T-cell (primary cell): Measurements from ENCODE around the gene MRPL42. TPM values are rescaled to one million over a fixed set of nuclear protein-coding genes. Genes with fewer than 3 reads are reported as not detected.

Experiments
- ATAC-seq, 4 experiments: fragments of 200-7000 bp in 3 of 4; fragments of 150-1000 bp in 1 of 4; cut with Tn5 transposase; replicated peaks in 1 of 4; 1 replicate in 3 of 4; 2 replicates in 1 of 4; pipeline ENCODE4 v1.10.0; 2021; ENCODE audit warnings: moderate library complexity in 3 of 4, mild to moderate bottlenecking in 2 of 4, moderate number of reproducible peaks in 1 of 4
- CTCF ChIA-PET, 2 donors: fragments of 300-600 bp; sonication (Branson Sonifier 250); formaldehyde crosslinking; loops; one replicate each; lab custom pipeline; 2022; ENCODE audit warnings: antibody characterized with exemption in 2 of 2; lab: Charles Lee
- POLR2A ChIA-PET, 2 donors: fragments of 300-600 bp; sonication (Branson Sonifier 250); formaldehyde crosslinking; loops; one replicate each; lab custom pipeline; 2022; ENCODE audit warnings: antibody characterized with exemption in 2 of 2; lab: Charles Lee
- DNase-seq, 35 experiments: peaks; one replicate each; pipeline versions ENCODE4 v3.0.0 to v3.0.0-alpha.2; 2013 to 2023
- H3K27ac ChIP-seq: one replicate; pipeline ENCODE4 v1.5.1; 2013; ENCODE audit warnings: low read length
- H3K27me3 ChIP-seq, 2 experiments: replicated peaks in 1 of 2; 1 replicate in 1 of 2; 2 replicates in 1 of 2; pipeline versions ENCODE4 v1.6.1 to v1.7.0; 2013; ENCODE audit warnings: low read length in 1 of 2, mixed read lengths in 1 of 2; ENCODE audit not compliant: control insufficient read depth in 2 of 2, insufficient read depth in 2 of 2; ENCODE audit errors: extremely low read depth in 1 of 2
- H3K36me3 ChIP-seq, 2 donors: 1 replicate in 1 of 2; 2 replicates in 1 of 2; pipeline versions ENCODE4 v1.6.1 to v1.7.0; 2013; ENCODE audit warnings: low read length in 1 of 2; ENCODE audit not compliant: control insufficient read depth in 2 of 2, insufficient read depth in 1 of 2; ENCODE audit errors: extremely low read depth in 1 of 2
- H3K4me1 ChIP-seq, 2 experiments: 1 replicate in 1 of 2; 2 replicates in 1 of 2; pipeline versions ENCODE4 v1.6.1 to v1.7.0; 2013; ENCODE audit warnings: low read length in 2 of 2, mixed read lengths in 1 of 2; ENCODE audit not compliant: insufficient read depth in 2 of 2, control insufficient read depth in 1 of 2; ENCODE audit errors: extremely low read depth in 1 of 2
- H3K4me3 ChIP-seq, 2 donors: 1 replicate in 1 of 2; 2 replicates in 1 of 2; pipeline versions ENCODE4 v1.5.1 to v1.7.0; 2013; ENCODE audit warnings: mild to moderate bottlenecking in 2 of 2, low read length in 1 of 2, moderate library complexity in 1 of 2; ENCODE audit not compliant: control insufficient read depth in 1 of 2; ENCODE audit errors: extremely low read depth in 1 of 2
- H3K9me3 ChIP-seq: 2 replicates; pipeline ENCODE4 v1.7.0; 2013
- H3K27ac Mint-ChIP-seq, 2 donors: one replicate each; pipeline ENCODE4 v1.8.0; 2020 to 2021; ENCODE audit warnings: mild to moderate bottlenecking in 2 of 2, mixed read lengths in 2 of 2
- H3K27me3 Mint-ChIP-seq, 2 donors: one replicate each; pipeline ENCODE4 v1.8.0; 2021 to 2022; ENCODE audit warnings: mixed read lengths in 2 of 2
- H3K36me3 Mint-ChIP-seq: one replicate; pipeline ENCODE4 v1.8.0; 2021; ENCODE audit warnings: mixed read lengths
- H3K4me1 Mint-ChIP-seq, 3 donors: one replicate each; pipeline ENCODE4 v1.8.0; 2020 to 2022; ENCODE audit warnings: mixed read lengths in 3 of 3, mild to moderate bottlenecking in 1 of 3
- H3K4me3 Mint-ChIP-seq, 3 donors: one replicate each; pipeline ENCODE4 v1.8.0; 2020 to 2022; ENCODE audit warnings: mild to moderate bottlenecking in 3 of 3, mixed read lengths in 3 of 3, moderate library complexity in 3 of 3
- H3K9me3 Mint-ChIP-seq, 3 donors: one replicate each; pipeline ENCODE4 v1.8.0; 2020 to 2022; ENCODE audit warnings: mixed read lengths in 3 of 3
- WGBS: methylation state at CpG from one replicate; pipeline ENCODE4 v1.1.5; 2013; ENCODE audit warnings: missing lambda C conversion rate; ENCODE audit not compliant: insufficient coverage; 5-methylcytosine and 5-hydroxymethylcytosine counted together
- total RNA-seq, 35 experiments: library from RNA in 6 of 35; stranded (reverse) in 6 of 35; fragments of 120-200 nt in 1 of 35; gene quantifications; one replicate each; pipeline versions ENCODE4 v1.2.1 to v1.2.4 and lab custom pipeline; 2013 to 2026

MRPL42 gene
- total RNA-seq, 5 donors from 2014 or later (not counting 1 experiment from before 2014, with no cell fraction given) = 35.1 to 46.7 (median 40.4) TPM

DNA sequence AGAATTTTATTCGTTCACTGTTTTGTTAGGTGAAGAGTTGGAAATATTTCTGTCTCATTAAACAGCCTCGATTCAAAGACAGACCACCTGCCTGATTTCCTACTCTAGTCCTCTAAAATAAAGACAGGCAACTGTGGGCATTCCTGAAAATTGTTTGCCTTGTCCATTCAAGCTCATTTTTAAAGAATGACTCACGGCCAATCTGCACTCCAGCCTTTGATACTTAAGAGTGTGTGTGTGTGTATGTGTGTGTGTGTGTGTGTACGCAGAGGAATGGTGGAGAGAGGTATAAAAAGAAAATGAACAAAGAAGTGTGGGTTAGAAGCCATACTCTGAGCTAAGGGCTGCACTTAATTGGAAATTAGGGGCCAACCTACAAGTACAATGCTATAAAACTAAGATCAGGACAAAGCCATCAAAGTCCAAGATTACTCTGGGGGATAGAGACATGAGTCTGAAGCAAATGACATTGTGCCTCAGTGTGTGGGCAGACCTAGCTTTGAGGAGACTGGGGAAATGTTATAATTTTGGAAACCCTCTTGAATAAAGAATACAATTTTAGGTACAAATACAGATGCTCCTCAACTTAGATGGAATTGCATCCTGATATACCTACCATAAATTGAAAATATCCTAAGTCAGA is 59.6 kb downstream of the MRPL42 start:
- ChIA-PET POLR2A (no interaction called here), CTCF (interaction anchor here (0.6 to 0.9 kb wide), 4 partner anchors 21 to 574 kb away, joined by 3 to 7 read pairs (median 5); no protein-coding TSS in a partner anchor)
- peaks cover 6 to 12% of the 10 kb centered on the region in 2 donors for H3K27me3 Mint-ChIP-seq
- H3K4me3 Mint-ChIP-seq = no peak overlapping the region
- Histone ChIP-seq H3K36me3 (no peaks in the 10 kb centered on the region), H3K4me3 (no peak overlapping the region), H3K4me1 (peaks cover 0 to 3% of the 10 kb centered on the region in 2 experiments), H3K27ac (no peak overlapping the region), H3K27me3 (peaks cover 0 to 12% of the 10 kb centered on the region in 2 experiments), H3K9me3 (no peaks in the 10 kb centered on the region)
- no peaks in the 10 kb centered on the region for H3K36me3 Mint-ChIP-seq
- no peak overlapping the region for H3K27ac Mint-ChIP-seq
- 80% methylated on average over 2 of the region's 4 CpGs for WGBS
- peaks cover 9 to 16% (median 15%) of the 10 kb centered on the region in 3 donors for H3K4me1 Mint-ChIP-seq
- ATAC-seq (no peak), DNase-seq (no peak)
- H3K9me3 Mint-ChIP-seq = no peaks in the 10 kb centered on the region

DNA sequence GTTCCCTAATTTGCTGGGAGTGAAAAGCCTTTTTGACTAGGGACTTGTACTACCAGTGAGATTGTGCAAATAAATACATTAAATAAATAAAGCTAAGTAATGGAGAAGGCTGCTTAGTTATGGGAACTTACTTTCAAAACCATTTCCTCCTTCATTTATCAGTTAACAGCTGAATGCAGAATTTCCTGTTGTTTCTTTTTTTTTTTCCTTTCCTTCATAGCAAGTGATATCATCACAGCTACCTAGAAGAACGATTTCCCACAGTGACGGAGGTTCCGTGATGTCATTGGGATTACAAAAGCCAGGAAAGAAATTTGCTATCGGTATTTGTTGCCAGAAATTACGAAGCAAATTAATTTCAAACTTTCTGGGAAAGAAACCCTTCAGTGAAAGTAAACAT is 63.0 kb downstream of the MRPL42 start:
- H3K36me3 ChIP-seq = no peaks in the 10 kb centered on the region
- H3K9me3 ChIP-seq = no peaks in the 10 kb centered on the region
- H3K27me3 Mint-ChIP-seq = peaks cover 3 to 4% of the 10 kb centered on the region in 2 donors
- peaks cover 0 to 3% of the 10 kb centered on the region in 2 experiments for H3K4me1 ChIP-seq
- H3K4me3 Mint-ChIP-seq = peak overlapping the region in 1 of 3 donors; percentile 14
- peak in 1 of 4 experiments; percentile 20 for ATAC-seq
- ChIA-PET CTCF (interaction anchor here (0.5 to 0.7 kb wide), 3 partner anchors 27 to 607 kb away, joined by 3 to 8 read pairs (median 3); no protein-coding TSS in a partner anchor), POLR2A (interaction anchor here (0.6 to 0.7 kb wide), 2 partner anchors 136 to 225 kb away, joined by 4 read pairs; no protein-coding TSS in a partner anchor)
- H3K4me1 Mint-ChIP-seq = peaks cover 9 to 17% (median 17%) of the 10 kb centered on the region in 3 donors
- H3K36me3 Mint-ChIP-seq = no peaks in the 10 kb centered on the region
- peaks cover 0 to 3% of the 10 kb centered on the region in 2 experiments for H3K27me3 ChIP-seq
- DNase-seq = no peak
- no peak overlapping the region for H3K27ac ChIP-seq
- no peak overlapping the region for H3K4me3 ChIP-seq
- H3K27ac Mint-ChIP-seq = peak overlapping the region in 1 of 2 donors; percentile 62
- no peaks in the 10 kb centered on the region for H3K9me3 Mint-ChIP-seq
- no CpG with 5 or more reads among the region's 5 CpGs for WGBS

DNA sequence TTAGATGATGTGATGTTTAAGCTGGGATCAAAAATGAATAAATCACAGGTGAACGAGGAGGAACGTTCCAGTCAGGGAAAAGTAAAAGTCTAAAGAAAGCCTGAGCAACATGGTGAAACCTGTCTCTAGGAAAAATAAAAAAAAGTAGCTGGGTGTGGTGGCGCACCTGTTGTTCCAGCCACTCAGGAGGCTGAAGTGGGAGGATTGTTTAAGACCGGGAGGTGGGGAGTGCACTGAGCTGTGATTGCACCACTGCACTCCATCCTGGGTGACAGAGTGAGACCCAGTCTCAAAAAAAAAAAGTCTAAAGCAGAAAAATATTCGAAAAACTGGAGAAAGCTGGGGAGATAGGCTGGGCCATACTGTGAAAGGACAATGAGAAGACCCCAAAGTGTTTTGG is 66.0 kb downstream of the MRPL42 start:
- DNase-seq = no peak
- H3K4me1 Mint-ChIP-seq = peaks cover 19 to 35% (median 34%) of the 10 kb centered on the region in 3 donors
- H3K36me3 Mint-ChIP-seq = no peaks in the 10 kb centered on the region
- Histone ChIP-seq H3K4me1 (peaks cover 0 to 9% of the 10 kb centered on the region in 2 experiments), H3K27me3 (no peaks in the 10 kb centered on the region), H3K4me3 (no peak overlapping the region), H3K27ac (no peak overlapping the region), H3K36me3 (no peaks in the 10 kb centered on the region), H3K9me3 (no peaks in the 10 kb centered on the region)
- H3K4me3 Mint-ChIP-seq = no peak overlapping the region
- WGBS = 92% methylated on average over 5 of the region's 5 CpGs
- no peaks in the 10 kb centered on the region for H3K27me3 Mint-ChIP-seq
- no peak overlapping the region for H3K27ac Mint-ChIP-seq
- H3K9me3 Mint-ChIP-seq = no peaks in the 10 kb centered on the region
- POLR2A ChIA-PET = no interaction called here
- CTCF ChIA-PET = interaction anchor here in 1 of 2 donors (0.7 kb wide), 1 partner anchor 10 kb away, joined by 3 read pairs; no protein-coding TSS in a partner anchor
- ATAC-seq = no peak

DNA sequence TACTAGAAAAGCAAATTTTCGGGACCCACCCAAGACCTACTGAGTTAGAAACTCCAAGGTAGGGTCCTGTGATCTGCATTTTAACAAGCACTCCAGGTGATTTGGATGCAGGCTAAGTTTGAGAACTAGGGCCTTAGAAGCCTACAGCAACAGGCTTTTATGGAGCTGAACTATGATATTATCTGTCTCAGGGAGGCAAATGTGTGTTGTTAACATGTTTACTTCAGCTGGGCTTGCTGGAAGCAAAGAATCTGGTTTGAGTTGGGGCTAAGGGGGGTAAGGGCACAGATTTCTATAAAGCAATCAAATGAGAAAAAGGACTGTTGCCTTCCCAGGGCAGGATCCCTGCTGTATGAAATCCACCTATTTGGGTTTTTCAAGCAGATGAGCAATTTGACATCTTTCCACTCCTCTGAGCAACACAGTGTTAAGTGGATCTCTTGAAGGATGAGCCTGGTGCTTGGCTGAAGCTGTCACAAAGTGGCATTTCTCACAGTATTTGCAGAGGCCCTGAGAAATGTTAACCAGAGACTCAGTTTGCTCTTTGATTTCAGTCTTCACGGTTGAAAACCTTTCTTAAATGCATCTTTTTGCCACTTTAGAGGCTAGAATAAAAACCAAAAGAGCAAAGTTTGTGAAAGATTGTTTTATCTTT is 68.9 kb downstream of the MRPL42 start:
- Histone ChIP-seq H3K4me1 (peaks cover 0 to 11% of the 10 kb centered on the region in 2 experiments), H3K27me3 (no peaks in the 10 kb centered on the region), H3K9me3 (no peaks in the 10 kb centered on the region), H3K36me3 (no peaks in the 10 kb centered on the region), H3K27ac (no peak overlapping the region), H3K4me3 (no peak overlapping the region)
- H3K4me3 Mint-ChIP-seq = no peak overlapping the region
- ATAC-seq = peak in 1 of 4 experiments; percentile 31
- CTCF ChIA-PET = interaction anchor here in 1 of 2 donors (0.6 to 1.1 kb wide), 2 partner anchors 31 to 230 kb away, joined by 3 to 4 read pairs; no protein-coding TSS in a partner anchor
- peaks cover 17 to 41% (median 38%) of the 10 kb centered on the region in 3 donors for H3K4me1 Mint-ChIP-seq
- H3K36me3 Mint-ChIP-seq = no peaks in the 10 kb centered on the region
- no peak for DNase-seq
- H3K27ac Mint-ChIP-seq = peak overlapping the region in 1 of 2 donors; percentile 40
- POLR2A ChIA-PET = no interaction called here
- no peaks in the 10 kb centered on the region for H3K27me3 Mint-ChIP-seq
- H3K9me3 Mint-ChIP-seq = no peaks in the 10 kb centered on the region
- WGBS = no CpG with 5 or more reads among the region's 2 CpGs

DNA sequence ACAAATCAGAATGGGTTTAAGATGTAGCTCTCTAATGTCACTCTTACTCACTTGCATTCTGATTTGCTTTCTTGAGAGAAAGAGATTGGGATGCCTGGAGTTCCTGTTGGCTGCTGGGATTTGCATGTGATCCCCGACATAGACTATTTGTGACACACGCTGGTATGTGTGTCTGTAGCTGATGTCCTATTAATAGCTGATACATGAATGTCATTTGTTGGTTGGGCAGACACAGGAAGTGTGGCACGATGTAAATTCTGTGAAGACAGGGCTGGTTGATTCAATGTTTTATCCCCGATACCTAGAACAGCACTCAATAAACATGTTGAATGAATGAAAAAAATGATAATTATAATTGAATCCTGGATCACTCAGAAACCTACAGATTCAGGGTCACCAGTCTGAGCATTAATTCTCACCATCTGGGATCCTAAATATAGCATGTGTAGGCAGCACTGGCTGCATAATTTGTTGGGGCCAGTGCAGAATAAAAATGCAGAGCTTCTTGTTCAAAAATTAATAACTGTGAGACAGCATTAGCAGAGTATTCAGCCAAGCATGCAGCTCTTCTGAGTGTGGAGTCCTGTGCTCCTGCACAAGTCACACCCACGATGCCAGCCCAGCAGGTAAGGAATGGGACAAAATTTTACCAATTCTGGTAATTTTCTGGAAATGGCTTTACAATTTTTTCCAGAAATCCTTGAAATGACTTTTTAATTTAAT is 69.6 kb downstream of the MRPL42 start:
- 60% methylated on average over 2 of the region's 5 CpGs for WGBS
- Histone ChIP-seq H3K27me3 (no peaks in the 10 kb centered on the region), H3K4me1 (peaks cover 1 to 16% of the 10 kb centered on the region in 2 experiments), H3K9me3 (no peaks in the 10 kb centered on the region), H3K36me3 (no peaks in the 10 kb centered on the region), H3K27ac (no peak overlapping the region), H3K4me3 (no peak overlapping the region)
- ChIA-PET POLR2A (interaction anchor here in 1 of 2 donors (0.5 to 0.6 kb wide), 2 partner anchors 8 to 23 kb away, joined by 4 to 12 read pairs; no protein-coding TSS in a partner anchor), CTCF (interaction anchor here in 1 of 2 donors (0.7 to 1.1 kb wide), 2 partner anchors 9 to 31 kb away, joined by 3 to 4 read pairs; no protein-coding TSS in a partner anchor)
- Mint-ChIP-seq H3K27me3 (no peaks in the 10 kb centered on the region), H3K36me3 (no peaks in the 10 kb centered on the region), H3K4me3 (no peak overlapping the region), H3K4me1 (peaks cover 21 to 45% (median 44%) of the 10 kb centered on the region in 3 donors), H3K9me3 (no peaks in the 10 kb centered on the region), H3K27ac (no peak overlapping the region)
- DNase-seq (peak in 1 of 35 experiments; percentile 5), ATAC-seq (peak; percentile 19 to 47 (median 37))
